Measurements from ENCODE around the gene RORB. TPM values are rescaled to one million over a fixed set of nuclear protein-coding genes. Genes with fewer than 3 reads are reported as not detected.

RORB gene
- total RNA-seq, 1 experiment from 2014 or later = 0.08 TPM

GRCh38 chr9:74691058-74691457 lies 193.9 kb downstream of the RORB start:
- POLR2A ChIA-PET = no interaction called here
- intact Hi-C loops (cut with micrococcal nuclease; ENCODE audit: unreplicated experiment) = no loop called here
- no TSS peak for BruUV-seq (replicated peaks)
- DNase-seq (ENCODE audit: low read depth, low spot score) (no peak), ATAC-seq (no peak)
- Histone ChIP-seq H3K4me3 (ENCODE audit: low read depth in 2 of 2, low read length in 2 of 2) (no peak overlapping the region), H3K4me1 (ENCODE audit: control insufficient read depth, insufficient read depth, low read length) (no peaks in the 10 kb centered on the region), H3K27me3 (ENCODE audit: control insufficient read depth, insufficient read depth, low read length) (no peaks in the 10 kb centered on the region), H3K9me3 (ENCODE audit: control insufficient read depth, insufficient read depth, low read depth, low read length) (no peaks in the 10 kb centered on the region), H3K36me3 (ENCODE audit: control insufficient read depth, insufficient read depth, low read length) (no peaks in the 10 kb centered on the region), H3K27ac (ENCODE audit: low read length) (no peak overlapping the region)
- no peak for TF ChIP-seq POLR2AphosphoS5 (IDR thresholded peaks at IDR 0.05; ENCODE audit: low read depth, low read length)
- TF ChIP-seq SIN3A (IDR thresholded peaks at IDR 0.05; ENCODE audit: borderline replicate concordance, insufficient read depth, low read depth, low read length) = no peak
- TF ChIP-seq REST (IDR thresholded peaks at IDR 0.05; ENCODE audit: insufficient read depth in 1 of 2, low read depth in 2 of 2, low read length in 1 of 2) = no peak
- TF ChIP-seq TCF7L2 (IDR thresholded peaks at IDR 0.05; ENCODE audit: low read depth, low read length) = no peak
- TF ChIP-seq CTCF (IDR thresholded peaks at IDR 0.05) = no peak
- in situ Hi-C loops (cut with HindIII; ENCODE audit: low pct_unique_long_range_greater_than_20kb, low sequenced_read_pairs) = no loop called here
- CTCF ChIA-PET = no interaction called here

- ChIA-PET POLR2A (no interaction called here), CTCF (no interaction called here)
- no peaks in the 10 kb centered on the region for H3K9me3 ChIP-seq (ENCODE audit: control insufficient read depth, insufficient read depth, low read depth, low read length)
- H3K36me3 ChIP-seq (ENCODE audit: control insufficient read depth, insufficient read depth, low read length) = no peaks in the 10 kb centered on the region
- H3K4me1 ChIP-seq (ENCODE audit: control insufficient read depth, insufficient read depth, low read length) = no peaks in the 10 kb centered on the region
- H3K4me3 ChIP-seq (ENCODE audit: low read depth in 2 of 2, low read length in 2 of 2) = no peak overlapping the region
- in situ Hi-C loops (cut with HindIII; ENCODE audit: low pct_unique_long_range_greater_than_20kb, low sequenced_read_pairs) = no loop called here
- H3K27me3 ChIP-seq (ENCODE audit: control insufficient read depth, insufficient read depth, low read length) = no peaks in the 10 kb centered on the region
- ATAC-seq (no peak), DNase-seq (ENCODE audit: low read depth, low spot score) (no peak)
- intact Hi-C loops (cut with micrococcal nuclease; ENCODE audit: unreplicated experiment) = no loop called here
- H3K27ac ChIP-seq (ENCODE audit: low read length) = no peak overlapping the region
- TF ChIP-seq POLR2AphosphoS5 (IDR thresholded peaks at IDR 0.05; ENCODE audit: low read depth, low read length) = no peak
- no peak for TF ChIP-seq TCF7L2 (IDR thresholded peaks at IDR 0.05; ENCODE audit: low read depth, low read length)
- no peak for TF ChIP-seq CTCF (IDR thresholded peaks at IDR 0.05)
- no peak for TF ChIP-seq REST (IDR thresholded peaks at IDR 0.05; ENCODE audit: insufficient read depth in 1 of 2, low read depth in 2 of 2, low read length in 1 of 2)
- no peak for TF ChIP-seq SIN3A (IDR thresholded peaks at IDR 0.05; ENCODE audit: borderline replicate concordance, insufficient read depth, low read depth, low read length)
- BruUV-seq (replicated peaks) = no TSS peak
Observed at GRCh38 chr9:74696520-74696919, 199.4 kb downstream of the RORB start.

Measured in Panc1 (cell line).